IMR-90 (cell line): ENCODE results near the gene CCDC92. TPM values are rescaled to one million over a fixed set of nuclear protein-coding genes. Genes with fewer than 3 reads are reported as not detected.
A peak's percentile ranks its signal among the peaks of the same experiment; 100 is the strongest.

Experiments
- ATAC-seq: fragments of 200-7000 bp; cut with Tn5 transposase; 2 replicates; pipeline ENCODE4 v1.9.1; 2020; ENCODE audit warnings: low read depth, mild to moderate bottlenecking, moderate library complexity
- BruUV-seq: library from RNA; stranded (reverse); fragments of 400-500 nt; replicated peaks from 2 replicates; lab custom pipeline; 2021; lab: Mats Ljungman, UMichigan
- CTCF ChIA-PET: fragments of 300-600 bp; formaldehyde crosslinking; extraction: SDS; loops from one replicate; lab custom pipeline; 2021; ENCODE audit warnings: antibody characterized with exemption; lab: Yijun Ruan, JAX
- POLR2A ChIA-PET: fragments of 300-600 bp; sonication (Branson Sonifier 250); formaldehyde crosslinking; loops from one replicate; lab custom pipeline; 2022; ENCODE audit warnings: antibody characterized with exemption; ENCODE audit not compliant: unreplicated experiment; lab: Charles Lee
- DNase-seq: peaks from one replicate; pipeline ENCODE4 v3.0.0; 2013
- H2AFZ ChIP-seq: replicated peaks from 2 replicates; pipeline ENCODE3; 2013; ENCODE audit warnings: low read length, mild to moderate bottlenecking; ENCODE audit not compliant: poor library complexity
- H2AK5ac ChIP-seq: 2 replicates; pipeline ENCODE4 v1.6.1; 2013; ENCODE audit warnings: low read depth, low read length, inconsistent platforms
- H2AK9ac ChIP-seq: replicated peaks from 2 replicates; pipeline ENCODE3; 2013; ENCODE audit warnings: mild to moderate bottlenecking, low read depth, low read length, moderate library complexity; ENCODE audit not compliant: poor library complexity
- H2BK120ac ChIP-seq: 2 replicates; pipeline ENCODE4 v1.6.1; 2013; ENCODE audit warnings: low read depth, low read length, inconsistent platforms
- H2BK15ac ChIP-seq: 3 replicates; pipeline ENCODE4 v1.6.1; 2013; ENCODE audit warnings: low read depth, low read length, inconsistent platforms
- H2BK20ac ChIP-seq: 2 replicates; pipeline ENCODE4 v1.6.1; 2013; ENCODE audit warnings: low read depth, mild to moderate bottlenecking, inconsistent platforms, low read length, moderate library complexity
- H2BK5ac ChIP-seq: 2 replicates; pipeline ENCODE4 v1.6.1; 2013; ENCODE audit warnings: mild to moderate bottlenecking, low read depth, low read length, inconsistent platforms; ENCODE audit not compliant: poor library complexity, severe bottlenecking
- H3K14ac ChIP-seq: replicated peaks from 2 replicates; pipeline ENCODE4 v1.6.1; 2013; ENCODE audit warnings: low read depth, low read length, inconsistent platforms
- H3K18ac ChIP-seq: 2 replicates; pipeline ENCODE4 v1.6.1; 2013; ENCODE audit warnings: low read depth, low read length, control low read depth
- H3K23ac ChIP-seq: 2 replicates; pipeline ENCODE4 v1.6.1; 2013; ENCODE audit warnings: low read depth, low read length, inconsistent platforms
- H3K27ac ChIP-seq: 2 replicates; pipeline ENCODE4 v1.5.1; 2013; ENCODE audit warnings: mild to moderate bottlenecking, control low read depth, low read length; ENCODE audit not compliant: insufficient read depth
- H3K27me3 ChIP-seq: 2 replicates; pipeline ENCODE4 v1.6.1; 2013; ENCODE audit warnings: low read length; ENCODE audit not compliant: control insufficient read depth, insufficient read depth
- H3K36me3 ChIP-seq: 2 replicates; pipeline ENCODE4 v1.6.1; 2013; ENCODE audit warnings: low read length, mixed read lengths; ENCODE audit not compliant: control insufficient read depth, insufficient read depth
- H3K4ac ChIP-seq: 2 replicates; pipeline ENCODE4 v1.6.1; 2013; ENCODE audit warnings: low read depth, low read length, inconsistent platforms
- H3K4me1 ChIP-seq: 2 replicates; pipeline ENCODE4 v1.6.1; 2013; ENCODE audit warnings: low read length, mixed read lengths; ENCODE audit not compliant: control insufficient read depth, insufficient read depth
- H3K4me2 ChIP-seq: 2 replicates; pipeline ENCODE4 v1.6.1; 2013; ENCODE audit warnings: low read depth, mild to moderate bottlenecking, control low read depth, low read length, moderate library complexity
- H3K4me3 ChIP-seq: 2 replicates; pipeline ENCODE4 v1.5.1; 2013; ENCODE audit warnings: low read depth, mild to moderate bottlenecking, control low read depth, low read length, moderate library complexity; ENCODE audit not compliant: insufficient read depth
- H3K56ac ChIP-seq: 2 replicates; pipeline ENCODE4 v1.6.1; 2013; ENCODE audit warnings: low read length, inconsistent platforms; ENCODE audit not compliant: insufficient read depth; ENCODE audit errors: extremely low read depth
- H3K79me1 ChIP-seq, 2 experiments: 2 replicates each; pipeline ENCODE4 v1.6.1; 2013; ENCODE audit warnings: low read length in 2 of 2, inconsistent platforms in 1 of 2, low read depth in 1 of 2
- H3K9ac ChIP-seq: 2 replicates; pipeline ENCODE4 v1.6.1; 2013; ENCODE audit warnings: low read depth, low read length, control low read depth
- H3K9me1 ChIP-seq: 2 replicates; pipeline ENCODE4 v1.6.1; 2013; ENCODE audit warnings: low read length, inconsistent platforms; ENCODE audit not compliant: insufficient read depth
- H3K9me3 ChIP-seq: 2 replicates; pipeline ENCODE4 v1.6.1; 2013; ENCODE audit warnings: low read length; ENCODE audit not compliant: control insufficient read depth, insufficient read depth
- H4K20me1 ChIP-seq: 2 replicates; pipeline ENCODE4 v1.6.1; 2013; ENCODE audit warnings: low read length, inconsistent platforms; ENCODE audit not compliant: insufficient read depth
- H4K5ac ChIP-seq: 2 replicates; pipeline ENCODE4 v1.6.1; 2013; ENCODE audit warnings: mild to moderate bottlenecking, low read depth, low read length, control low read depth
- H4K8ac ChIP-seq, 2 experiments: 2 replicates each; pipeline ENCODE4 v1.6.1; 2013; ENCODE audit warnings: low read depth in 2 of 2, low read length in 2 of 2, control low read depth in 1 of 2, inconsistent platforms in 1 of 2
- H4K91ac ChIP-seq: 2 replicates; pipeline ENCODE4 v1.6.1; 2013; ENCODE audit warnings: low read depth, low read length, inconsistent platforms; ENCODE audit not compliant: insufficient read depth
- MXI1 ChIP-seq: IDR thresholded peaks from 2 replicates; pipeline ENCODE4 v1.6.1; 2012; ENCODE audit warnings: low read depth, mild to moderate bottlenecking, low read length, moderate library complexity, borderline replicate concordance
- NFE2L2 ChIP-seq: fragments of 150-350 bp; IDR thresholded peaks from 2 replicates; pipeline ENCODE4 v1.6.1; 2016; ENCODE audit warnings: low read depth, mild to moderate bottlenecking, low read length
- RAD21 ChIP-seq: IDR thresholded peaks from 2 replicates; pipeline ENCODE4 v1.6.1; 2012; ENCODE audit warnings: low read length, improper control_type of control experiment
- WGBS, 2 experiments: methylation state at CpG; one replicate each; pipeline versions ENCODE4 v1.1.5 to v1.1.7; 2013; ENCODE audit warnings: missing lambda C conversion rate in 2 of 2; ENCODE audit not compliant: insufficient read length in 1 of 2; ENCODE audit errors: extremely low coverage in 2 of 2; 5-methylcytosine and 5-hydroxymethylcytosine counted together
- dilution Hi-C: fragments of 300-500 bp; cut with HindIII; formaldehyde crosslinking; loops from one replicate; pipeline ENCODE4 v1.14.3; 2018; ENCODE audit warnings: low sequenced_read_pairs; ENCODE audit not compliant: unreplicated experiment
- in situ Hi-C: fragments of 300-500 bp; cut with MboI; formaldehyde crosslinking; loops from 3 replicates; pipeline ENCODE4 v1.14.3; 2019; ENCODE audit warnings: low sequenced_read_pairs, inconsistent platforms, mixed read lengths
- intact Hi-C: fragments of 100-400 bp; cut with micrococcal nuclease; formaldehyde crosslinking; loops from 2 replicates; pipeline ENCODE4 v1.10.0; 2022
- polyA plus RNA-seq, 3 experiments: library from polyadenylated mRNA; depleted of rRNA; stranded (reverse); fragments of >200 nt; gene quantifications; 2 replicates each; pipeline ENCODE4 v1.2.3, GENCODE V29; 2012; ENCODE audit warnings: low replicate concordance in 1 of 3
- total RNA-seq: library from RNA; depleted of rRNA; stranded (reverse); fragments of >200 nt; gene quantifications from 2 replicates; pipeline ENCODE4 v1.2.3, GENCODE V29; 2012

CCDC92 gene
- total and polyA plus RNA-seq, 2 of the 4 experiments (the other 2 are of a cell fraction), result 5.7 to 55.5 TPM

DNA sequence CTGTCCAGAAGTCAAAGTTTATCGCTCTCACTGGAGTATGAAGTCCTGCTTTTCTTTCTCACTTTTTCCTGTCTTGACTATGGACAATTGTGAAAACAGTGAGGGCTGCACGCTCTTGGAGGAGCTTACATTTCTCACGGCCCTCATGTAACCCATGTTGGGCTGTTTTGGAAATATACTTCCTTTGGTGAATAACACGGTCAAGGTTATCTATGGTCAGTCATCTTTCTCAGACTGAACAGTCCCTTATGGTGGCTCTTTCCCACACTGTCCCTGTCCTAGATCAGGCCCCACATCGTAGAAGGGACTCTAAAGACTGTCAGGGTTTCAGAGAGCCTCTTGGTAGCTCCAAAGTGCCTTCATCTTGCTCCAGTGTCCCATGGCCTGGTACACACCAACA is 7.2 kb downstream of the CCDC92 start:
- intact Hi-C loops, result no loop called here
- H2AK9ac ChIP-seq, result no peak overlapping the region
- ChIA-PET CTCF (no interaction called here), POLR2A (interaction anchor here (0.5 kb wide), 1 partner anchor 951 kb away, joined by 12 read pairs; no protein-coding TSS in a partner anchor)
- dilution Hi-C loops, result no loop called here
- no TSS peak for BruUV-seq
- peaks cover 31 to 70% of the 10 kb centered on the region in 2 experiments for H3K79me1 ChIP-seq
- H3K4me2 ChIP-seq, result no peak overlapping the region
- ATAC-seq, result no peak
- no peak for TF ChIP-seq RAD21
- no peak for TF ChIP-seq NFE2L2
- no peak for TF ChIP-seq MXI1
- no peak overlapping the region for H3K14ac ChIP-seq
- H3K18ac ChIP-seq, result no peak overlapping the region
- WGBS, 2 experiments, result no CpG with 5 or more reads among the region's 5 CpGs
- no peak for DNase-seq
- peaks cover 2% of the 10 kb centered on the region; the same call in 1 of the 2 replicates for H3K36me3 ChIP-seq
- H3K4me1 ChIP-seq, result peaks cover 12% of the 10 kb centered on the region
- no peaks in the 10 kb centered on the region for H3K27me3 ChIP-seq
- H3K4me3 ChIP-seq, result no peak overlapping the region
- no peak overlapping the region for H4K91ac ChIP-seq
- in situ Hi-C loops, result no loop called here
- no peak overlapping the region; a peak in 1 of 4 replicates for H4K8ac ChIP-seq
- no peak overlapping the region for H3K4ac ChIP-seq
- peaks cover 16% of the 10 kb centered on the region for H3K9me1 ChIP-seq
- no peak overlapping the region for H3K27ac ChIP-seq
- no peak overlapping the region for H2BK120ac ChIP-seq
- H2AFZ ChIP-seq, result no peak overlapping the region
- H2BK20ac ChIP-seq, result no peak overlapping the region
- H2BK5ac ChIP-seq, result no peak overlapping the region
- H3K23ac ChIP-seq, result no peak overlapping the region
- no peak overlapping the region for H3K9ac ChIP-seq
- peak overlapping the region; percentile 1; the same call in 1 of the 2 replicates for H2AK5ac ChIP-seq
- no peak overlapping the region for H3K56ac ChIP-seq
- no peak overlapping the region for H2BK15ac ChIP-seq
- H4K5ac ChIP-seq, result no peak overlapping the region
- H4K20me1 ChIP-seq, result peaks cover 18% of the 10 kb centered on the region; the same call in 1 of the 2 replicates
- H3K9me3 ChIP-seq, result no peaks in the 10 kb centered on the region
